Measurements from ENCODE around the gene OSBPL9. TPM values are rescaled to one million over a fixed set of nuclear protein-coding genes. Genes with fewer than 3 reads are reported as not detected.
"Not testable (repeated sequence)": the region's sequence is repeated elsewhere in the genome, so short reads cannot be mapped to it uniquely, and the experiment has no call there.

OSBPL9 gene
- polyA plus RNA-seq, 1 donor from 2014 or later = 54.8 TPM

GRCh38 chr1:51686450-51686849, 69.6 kb downstream of the OSBPL9 start:
- H3K4me1 Mint-ChIP-seq = peaks cover 12 to 34% (median 20%) of the 10 kb centered on the region in 3 donors
- no peak overlapping the region for H3K4me3 Mint-ChIP-seq
- no peaks in the 10 kb centered on the region for H3K9me3 Mint-ChIP-seq
- no peak overlapping the region for H3K27ac Mint-ChIP-seq
- no peaks in the 10 kb centered on the region for H3K27me3 Mint-ChIP-seq
- H3K36me3 Mint-ChIP-seq = no peaks in the 10 kb centered on the region

- H3K9me3 Mint-ChIP-seq = no peaks in the 10 kb centered on the region
- no peak overlapping the region for H3K4me3 Mint-ChIP-seq
- H3K27me3 Mint-ChIP-seq = no peaks in the 10 kb centered on the region
- peaks cover 12 to 34% (median 20%) of the 10 kb centered on the region in 3 donors for H3K4me1 Mint-ChIP-seq
- no peaks in the 10 kb centered on the region for H3K36me3 Mint-ChIP-seq
- no peak overlapping the region for H3K27ac Mint-ChIP-seq
Observed at GRCh38 chr1:51689075-51689440, 72.2 kb downstream of the OSBPL9 start.

DNA sequence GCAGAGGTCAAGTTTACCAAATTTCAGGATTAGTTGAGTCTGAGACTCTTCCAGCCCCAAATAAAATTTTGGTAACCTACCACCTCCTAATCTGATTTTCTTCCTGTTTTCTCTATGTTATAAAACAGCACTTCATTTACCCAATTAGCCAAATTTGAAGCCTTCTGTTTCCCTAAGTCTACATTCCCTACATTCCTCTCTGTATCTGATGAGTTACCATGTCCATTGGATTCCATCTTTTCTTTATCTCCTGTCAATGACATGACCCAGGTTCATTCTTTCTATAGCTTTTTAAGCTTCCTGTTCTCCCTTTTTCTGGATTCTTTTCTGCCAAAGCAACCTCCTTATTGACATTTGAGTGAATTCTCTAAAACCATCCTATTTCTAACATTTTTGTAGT, 72.8 kb downstream of the OSBPL9 start:
- H3K27me3 Mint-ChIP-seq = no peaks in the 10 kb centered on the region
- H3K27ac Mint-ChIP-seq = no peak overlapping the region
- no peaks in the 10 kb centered on the region for H3K36me3 Mint-ChIP-seq
- no peak overlapping the region for H3K4me3 Mint-ChIP-seq
- H3K9me3 Mint-ChIP-seq = no peaks in the 10 kb centered on the region
- H3K4me1 Mint-ChIP-seq = peaks cover 12 to 34% (median 20%) of the 10 kb centered on the region in 3 donors

GRCh38 chr1:51690285-51690961, 73.5 kb downstream of the OSBPL9 start:
- Mint-ChIP-seq H3K4me1 (peaks cover 12 to 34% (median 20%) of the 10 kb centered on the region in 3 donors), H3K27ac (no peak overlapping the region), H3K4me3 (no peak overlapping the region), H3K27me3 (no peaks in the 10 kb centered on the region), H3K36me3 (no peaks in the 10 kb centered on the region), H3K9me3 (no peaks in the 10 kb centered on the region)

GRCh38 chr1:51691920-51692319, 75.0 kb downstream of the OSBPL9 start:
- Mint-ChIP-seq H3K4me1 (peaks cover 9 to 29% (median 20%) of the 10 kb centered on the region in 3 donors), H3K36me3 (no peaks in the 10 kb centered on the region), H3K27ac (no peak overlapping the region), H3K4me3 (no peak overlapping the region), H3K9me3 (no peaks in the 10 kb centered on the region), H3K27me3 (no peaks in the 10 kb centered on the region)

- Mint-ChIP-seq H3K9me3 (no peaks in the 10 kb centered on the region), H3K36me3 (no peaks in the 10 kb centered on the region), H3K27me3 (no peaks in the 10 kb centered on the region), H3K4me1 (peaks cover 9 to 19% (median 10%) of the 10 kb centered on the region in 3 donors), H3K27ac (no peak overlapping the region), H3K4me3 (no peak overlapping the region)
Observed at GRCh38 chr1:51693419-51694155, 76.7 kb downstream of the OSBPL9 start.

- H3K27me3 Mint-ChIP-seq = no peaks in the 10 kb centered on the region
- H3K4me3 Mint-ChIP-seq = no peak overlapping the region
- no peaks in the 10 kb centered on the region for H3K9me3 Mint-ChIP-seq
- no peak overlapping the region for H3K27ac Mint-ChIP-seq
- H3K36me3 Mint-ChIP-seq = no peaks in the 10 kb centered on the region
- H3K4me1 Mint-ChIP-seq = peaks cover 0 to 18% (median 3%) of the 10 kb centered on the region in 3 donors
Observed at GRCh38 chr1:51697166-51697565, 80.3 kb downstream of the OSBPL9 start.

DNA sequence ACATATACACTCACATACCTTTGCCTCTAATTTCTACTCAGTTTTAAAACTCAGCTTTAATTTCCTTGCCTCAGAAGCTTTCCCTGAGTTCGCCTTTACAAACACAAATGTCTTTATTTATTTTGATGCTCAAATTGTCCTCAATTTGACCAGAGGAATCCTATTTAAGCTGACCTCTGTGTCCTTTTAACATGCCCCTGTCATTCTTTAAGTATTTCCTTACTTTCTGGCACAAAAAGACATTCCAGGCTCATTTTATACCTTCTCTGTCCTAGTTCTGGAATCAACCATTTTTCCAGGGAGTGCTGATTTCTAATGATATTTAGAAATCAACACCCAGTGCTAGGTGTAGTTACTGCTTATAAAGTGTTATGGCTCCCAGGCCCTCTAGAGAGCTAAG, 82.5 kb downstream of the OSBPL9 start:
- Mint-ChIP-seq H3K36me3 (no peaks in the 10 kb centered on the region), H3K27me3 (no peaks in the 10 kb centered on the region), H3K9me3 (no peaks in the 10 kb centered on the region), H3K4me3 (no peak overlapping the region), H3K27ac (no peak overlapping the region), H3K4me1 (peaks cover 0 to 18% (median 7%) of the 10 kb centered on the region in 3 donors)

GRCh38 chr1:51701782-51702181, 84.9 kb downstream of the OSBPL9 start:
- H3K4me1 Mint-ChIP-seq = peaks cover 0 to 18% (median 10%) of the 10 kb centered on the region in 3 donors
- not testable (repeated sequence) for H3K9me3 Mint-ChIP-seq

DNA sequence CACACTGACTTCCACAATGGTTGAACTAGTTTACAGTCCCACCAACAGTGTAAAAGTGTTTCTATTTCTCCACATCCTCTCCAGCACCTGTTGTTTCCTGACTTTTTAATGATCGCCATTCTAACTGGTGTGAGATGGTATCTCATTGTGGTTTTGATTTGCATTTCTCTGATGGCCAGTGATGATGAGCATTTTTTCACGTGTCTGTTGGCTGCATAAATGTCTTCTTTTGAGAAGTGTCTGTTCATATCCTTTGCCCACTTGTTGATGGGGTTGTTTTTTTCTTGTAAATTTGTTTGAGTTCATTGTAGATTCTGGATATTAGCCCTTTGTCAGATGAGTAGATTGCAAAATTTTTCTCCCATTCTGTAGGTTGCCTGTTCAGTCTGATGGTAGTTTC, 85.3 kb downstream of the OSBPL9 start:
- H3K4me1 Mint-ChIP-seq = peaks cover under 1 to 18% (median 10%) of the 10 kb centered on the region in 3 donors
- not testable (repeated sequence) for H3K27me3 Mint-ChIP-seq, H3K4me3 Mint-ChIP-seq, H3K9me3 Mint-ChIP-seq, H3K36me3 Mint-ChIP-seq, H3K27ac Mint-ChIP-seq

More at GRCh38 chr1:51701782-51702181, 84.9 kb downstream of the OSBPL9 start:
- not testable (repeated sequence) for H3K4me3 Mint-ChIP-seq, H3K27me3 Mint-ChIP-seq, H3K27ac Mint-ChIP-seq, H3K36me3 Mint-ChIP-seq

DNA sequence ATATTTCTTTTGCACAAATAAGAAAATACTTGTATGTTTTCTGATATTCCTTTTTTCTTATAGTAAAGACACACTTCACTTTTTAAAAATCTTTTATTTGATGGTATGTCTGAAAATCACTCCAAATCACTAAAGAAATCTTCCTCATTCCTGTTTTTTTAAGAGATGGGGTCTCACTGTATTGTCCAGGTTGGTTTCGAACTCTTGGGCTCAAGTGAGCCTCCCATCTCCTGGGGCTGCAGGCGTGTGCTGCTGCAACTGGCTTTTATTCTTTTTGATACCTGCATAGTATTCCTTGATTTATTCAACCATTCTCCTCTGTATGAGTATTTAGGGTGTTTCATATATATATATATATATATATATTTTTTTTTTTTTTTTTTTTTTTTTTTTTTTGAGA, 88.1 kb downstream of the OSBPL9 start:
- Mint-ChIP-seq H3K27me3 (no peaks in the 10 kb centered on the region), H3K4me3 (no peak overlapping the region)

GRCh38 chr1:51708911-51709760, 92.2 kb downstream of the OSBPL9 start:
- Mint-ChIP-seq H3K9me3 (peaks cover 0 to 2% (median 0%) of the 10 kb centered on the region in 3 donors), H3K36me3 (peaks cover 4% of the 10 kb centered on the region), H3K27me3 (no peaks in the 10 kb centered on the region), H3K4me3 (peak overlapping the region in 1 of 4 donors; percentile 30), H3K27ac (no peak overlapping the region), H3K4me1 (peaks cover 0 to 5% (median 3%) of the 10 kb centered on the region in 3 donors)

More for the DNA sequence above, 88.1 kb downstream of the OSBPL9 start:
- Mint-ChIP-seq H3K36me3 (peaks cover 2% of the 10 kb centered on the region), H3K27ac (no peak overlapping the region), H3K4me1 (peaks cover 5 to 7% (median 6%) of the 10 kb centered on the region in 3 donors), H3K9me3 (peaks cover 0 to 2% (median 0%) of the 10 kb centered on the region in 3 donors)

- peak overlapping the region in 1 of 4 donors; percentile 30 for H3K4me3 Mint-ChIP-seq
- no peak overlapping the region for H3K27ac Mint-ChIP-seq
- peaks cover 0 to 5% (median 2%) of the 10 kb centered on the region in 3 donors for H3K4me1 Mint-ChIP-seq
- peaks cover 6% of the 10 kb centered on the region for H3K36me3 Mint-ChIP-seq
- H3K9me3 Mint-ChIP-seq = peaks cover 0 to 2% (median 0%) of the 10 kb centered on the region in 3 donors
- H3K27me3 Mint-ChIP-seq = no peaks in the 10 kb centered on the region
Observed at GRCh38 chr1:51709951-51710350, 93.1 kb downstream of the OSBPL9 start.

- Mint-ChIP-seq H3K27ac (no peak overlapping the region), H3K4me3 (no peak overlapping the region), H3K36me3 (peaks cover 4% of the 10 kb centered on the region)
Observed at GRCh38 chr1:51712590-51712989, 95.7 kb downstream of the OSBPL9 start.

More at GRCh38 chr1:51712590-51712989, 95.7 kb downstream of the OSBPL9 start:
- Mint-ChIP-seq H3K9me3 (no peaks in the 10 kb centered on the region), H3K4me1 (peaks cover 0 to 3% (median 0%) of the 10 kb centered on the region in 3 donors), H3K27me3 (no peaks in the 10 kb centered on the region)
